ENCODE results near the gene KCTD19.

Gene KCTD19

GRCh38 chr16:67282447-67282805 is 44.1 kb downstream of the KCTD19 start:
- no peak for DNase-seq

GRCh38 chr16:67281536-67282446 is 44.8 kb downstream of the KCTD19 start:
- no peak for DNase-seq

DNA sequence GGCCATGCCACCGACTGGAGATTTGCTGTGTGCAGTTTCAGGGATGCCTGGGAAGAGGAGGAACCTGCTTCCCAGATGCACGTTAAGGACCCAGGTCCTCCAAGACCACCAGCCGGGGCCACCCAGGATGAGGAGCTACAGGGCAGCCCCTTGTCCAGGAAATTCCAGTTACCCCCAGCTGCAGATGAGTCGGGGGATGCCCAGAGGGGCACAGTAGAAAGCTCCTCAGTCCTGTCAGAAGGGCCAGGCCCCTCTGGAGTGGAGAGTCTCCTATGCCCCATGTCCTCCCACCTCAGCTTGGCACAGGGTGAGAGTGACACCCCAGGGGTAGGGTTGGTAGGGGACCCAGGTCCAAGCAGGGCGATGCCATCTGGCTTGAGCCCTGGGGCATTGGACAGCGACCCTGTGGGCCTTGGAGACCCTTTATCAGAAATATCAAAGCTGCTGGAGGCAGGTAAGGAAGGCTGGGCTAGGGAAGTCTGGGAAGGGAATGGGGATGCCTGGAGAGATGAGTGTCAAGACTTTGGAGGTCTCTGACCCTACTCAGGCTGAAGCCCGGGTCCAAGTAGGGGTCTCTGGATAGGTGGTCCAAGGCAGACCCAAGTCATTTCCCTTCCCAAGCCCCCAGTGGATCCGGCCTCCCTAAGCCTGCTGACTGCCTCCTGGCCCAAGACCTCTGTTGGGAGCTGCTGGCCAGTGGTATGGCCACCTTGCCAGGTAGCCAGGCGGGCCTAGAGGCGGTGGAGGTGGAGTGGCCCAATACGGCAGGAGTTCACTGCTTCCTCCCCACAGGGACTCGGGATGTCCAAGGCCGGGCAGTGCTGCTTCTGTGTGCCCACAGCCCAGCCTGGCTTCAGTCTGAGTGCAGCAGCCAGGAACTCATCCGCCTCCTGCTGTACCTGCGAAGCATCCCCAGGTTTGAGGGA is 46.2 kb downstream of the KCTD19 start:
- no peak for DNase-seq

- peak; percentile 55 for DNase-seq
These were observed 47.0 kb downstream of the KCTD19 start, which contains the start of gene PLEKHG4 for GRCh38 chr16:67279296-67280089. Gene PLEKHG4, plus strand, starts transcription at chr16:67279532. Its CDS starts 513 bp downstream, at chr16:67280045.

DNA sequence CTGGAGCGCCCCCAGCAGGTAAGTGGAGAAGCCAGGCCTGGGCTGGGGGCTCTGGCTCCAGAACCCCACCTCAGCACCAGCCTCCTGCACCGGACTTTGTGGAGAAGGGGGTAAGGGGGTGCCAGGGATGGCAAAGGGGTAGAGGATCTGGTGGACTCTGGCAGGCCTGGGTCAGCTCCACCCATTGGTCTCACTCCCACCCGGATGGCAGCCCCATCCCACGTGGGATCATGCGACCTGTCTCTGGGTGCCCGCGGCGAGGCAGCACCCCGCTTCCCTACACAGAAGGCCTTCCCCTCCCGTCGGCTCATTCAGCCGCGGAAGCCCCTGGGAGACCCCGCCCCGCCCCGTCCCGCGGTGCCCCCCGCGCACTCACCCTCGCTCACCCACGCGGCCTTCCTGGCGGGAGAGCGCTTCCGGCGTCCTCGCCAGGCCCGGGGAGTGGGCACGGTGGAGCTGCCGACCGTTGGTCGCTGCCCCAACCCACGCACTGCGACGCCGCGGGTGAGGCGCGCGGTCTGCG is 47.7 kb downstream of the KCTD19 start:
- DNase-seq: peak; percentile 21

GRCh38 chr16:67277999-67278772 is 48.4 kb downstream of the KCTD19 start:
- DNase-seq: no peak

DNA sequence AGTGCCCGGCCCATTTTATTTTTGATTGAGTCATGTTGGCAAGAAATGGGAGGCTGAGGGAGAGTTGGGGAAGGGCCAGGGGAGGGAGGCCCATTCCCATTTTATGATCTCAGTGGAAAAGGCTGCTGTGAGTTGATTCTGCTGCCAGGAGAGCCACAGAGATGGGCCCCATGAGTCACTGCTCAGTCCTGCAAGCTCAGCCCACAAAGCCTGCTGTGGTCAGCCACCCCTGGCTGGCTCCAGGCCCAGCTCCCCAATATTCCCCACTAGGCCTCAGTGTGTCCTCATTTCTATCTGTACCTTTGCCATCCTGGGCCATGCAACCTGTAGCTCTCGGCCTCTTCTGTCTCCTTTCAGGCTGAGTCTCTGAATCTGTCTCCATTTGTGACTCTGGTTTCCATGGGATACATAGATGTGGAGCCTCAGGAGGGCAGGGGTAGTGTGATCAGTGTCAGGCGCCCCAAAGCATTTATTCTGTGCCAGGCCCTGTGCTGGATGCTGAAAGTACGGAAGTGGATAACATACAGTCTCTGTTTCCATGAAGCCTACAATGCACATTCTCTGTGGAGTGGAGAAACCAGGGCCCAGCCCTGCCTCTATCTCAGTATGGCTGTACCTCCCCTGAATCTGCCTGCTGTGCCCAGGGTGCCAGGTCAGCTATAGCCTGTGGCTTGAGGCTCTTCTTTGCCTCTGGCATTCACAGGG is 49.1 kb downstream of the KCTD19 start:
- DNase-seq: no peak

GRCh38 chr16:67275321-67275720 is 51.2 kb downstream of the KCTD19 start:
- no peak for DNase-seq

GRCh38 chr16:67271446-67271845 is 55.1 kb downstream of the KCTD19 start:
- no peak for DNase-seq

DNA sequence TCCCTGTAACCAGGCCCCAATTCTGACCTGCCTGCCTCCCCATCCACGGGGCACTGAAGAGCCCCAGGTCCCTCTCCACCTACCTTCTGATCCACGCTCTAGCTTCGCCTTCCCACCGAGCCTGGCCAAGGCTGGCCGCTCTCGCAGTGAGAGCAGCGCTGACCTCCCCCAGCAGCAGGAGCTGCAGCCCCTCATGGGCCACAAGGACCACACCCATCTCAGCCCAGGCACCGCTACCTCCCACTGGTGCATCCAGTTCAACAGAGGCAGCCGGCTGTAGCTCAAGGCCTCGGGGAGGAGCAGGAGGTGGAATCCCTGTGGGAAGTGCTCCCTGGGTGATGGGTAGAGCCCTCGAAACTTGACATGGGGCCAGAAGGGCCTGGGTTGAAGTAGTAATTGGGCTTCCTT is 55.6 kb downstream of the KCTD19 start:
- DNase-seq: no peak

GRCh38 chr16:67269766-67270165 is 56.8 kb downstream of the KCTD19 start:
- DNase-seq: no peak

DNA sequence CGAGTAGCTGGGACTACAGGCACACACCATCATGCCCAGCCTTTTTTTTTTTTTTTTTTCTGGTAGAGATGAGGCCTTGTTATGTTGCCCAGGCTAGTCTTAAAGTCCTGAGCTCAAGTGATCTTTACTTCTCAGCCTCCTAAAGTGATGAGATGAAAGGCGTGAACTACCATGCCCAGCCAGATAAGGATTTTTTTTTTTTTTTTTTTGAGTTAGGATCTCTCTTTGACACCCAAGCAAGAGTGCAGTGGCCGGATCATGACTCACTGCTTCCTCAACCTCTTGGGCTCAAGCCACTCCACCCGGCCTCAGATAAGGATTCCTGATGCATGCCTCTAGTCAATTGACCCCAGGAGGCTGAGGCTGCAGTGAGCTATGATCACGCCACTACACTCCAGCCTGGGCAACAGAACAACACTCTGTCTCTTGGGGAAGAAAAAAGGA is 58.4 kb downstream of the KCTD19 start:
- DNase-seq: no peak

DNA sequence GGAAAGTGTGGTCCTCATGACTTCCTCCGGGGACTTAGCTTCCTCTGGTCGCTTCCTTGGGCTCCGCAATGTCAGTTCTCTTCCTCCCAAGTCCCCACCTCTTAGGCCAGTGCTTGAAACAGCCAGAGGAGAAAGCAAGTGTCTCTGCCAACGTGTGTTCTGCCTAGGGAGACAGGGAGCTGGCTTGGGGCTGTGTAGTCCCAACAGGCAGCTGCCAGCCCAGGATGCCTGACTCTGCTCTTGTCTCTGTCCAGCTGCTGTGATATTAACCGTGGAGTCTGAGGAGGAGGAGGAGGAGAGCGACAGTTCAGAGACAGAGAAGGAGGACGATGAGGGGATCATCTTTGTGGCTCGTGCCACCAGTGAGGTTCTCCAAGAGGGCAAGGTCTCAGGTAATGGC is 60.7 kb downstream of the KCTD19 start:
- no peak for DNase-seq

DNA sequence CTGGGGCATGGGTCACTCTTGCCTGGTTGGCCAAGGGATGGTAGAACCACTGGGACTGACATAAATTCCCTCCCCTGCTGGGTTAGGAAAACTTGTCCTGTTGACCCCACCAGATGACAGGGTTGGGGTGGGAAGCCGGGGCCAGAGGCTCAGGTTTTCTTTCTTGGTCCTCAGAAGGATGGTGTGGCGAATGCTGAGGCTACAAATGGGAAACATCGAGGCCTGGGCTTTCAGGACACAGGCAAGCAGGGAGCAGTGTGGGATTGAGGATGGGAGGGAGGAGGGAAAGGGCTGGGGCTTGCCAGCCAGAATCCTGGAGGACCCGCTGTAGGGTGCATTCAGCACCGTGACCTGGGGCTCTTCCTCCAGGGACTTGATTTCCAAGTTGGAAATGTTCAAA is 61.7 kb downstream of the KCTD19 start:
- DNase-seq: no peak

DNA sequence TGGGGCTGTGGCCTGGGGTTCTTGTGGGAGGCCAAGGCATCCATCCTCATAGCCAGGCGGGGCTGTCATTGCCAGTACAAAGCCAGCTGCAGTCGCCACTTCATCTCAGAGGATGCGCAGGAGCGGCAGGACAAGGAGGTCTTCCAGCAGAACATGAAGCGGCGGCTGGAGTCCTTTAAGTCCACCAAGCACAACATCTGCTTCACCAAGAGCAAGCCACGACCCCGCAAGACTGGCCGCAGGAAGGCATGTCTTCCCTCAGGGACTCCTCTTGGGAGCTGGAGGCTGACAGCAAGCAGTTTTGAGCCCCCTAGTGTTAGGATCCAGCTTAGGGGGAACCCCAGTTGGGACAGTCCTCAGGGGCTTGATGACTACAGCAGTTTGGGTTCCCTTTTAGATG is 62.3 kb downstream of the KCTD19 start:
- DNase-seq: no peak

DNA sequence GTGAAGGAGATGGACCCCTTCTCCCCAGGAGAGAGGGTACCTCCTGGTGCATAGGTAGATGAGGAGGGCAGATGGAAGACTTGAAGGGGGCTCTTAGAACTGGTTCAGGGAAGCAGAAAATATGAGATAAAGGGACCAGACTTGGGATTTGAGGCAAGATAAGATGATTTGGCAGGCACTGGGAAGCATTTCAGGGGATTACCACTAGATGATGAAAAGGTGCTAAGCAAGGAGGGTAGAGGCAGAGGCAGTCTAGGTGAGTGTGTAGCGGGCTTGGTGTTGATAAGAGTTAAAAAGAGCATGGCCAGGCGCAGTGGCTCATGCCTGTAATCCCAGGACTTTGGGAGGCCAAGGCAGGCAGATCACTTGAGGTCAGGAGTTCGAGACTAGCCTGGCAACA is 63.3 kb downstream of the KCTD19 start:
- DNase-seq: no peak

- peak; percentile 37 for DNase-seq
These were observed 66.0 kb downstream of the KCTD19 start for GRCh38 chr16:67260426-67261063.

- no peak for DNase-seq
These were observed 66.8 kb downstream of the KCTD19 start for GRCh38 chr16:67259705-67260104.

DNA sequence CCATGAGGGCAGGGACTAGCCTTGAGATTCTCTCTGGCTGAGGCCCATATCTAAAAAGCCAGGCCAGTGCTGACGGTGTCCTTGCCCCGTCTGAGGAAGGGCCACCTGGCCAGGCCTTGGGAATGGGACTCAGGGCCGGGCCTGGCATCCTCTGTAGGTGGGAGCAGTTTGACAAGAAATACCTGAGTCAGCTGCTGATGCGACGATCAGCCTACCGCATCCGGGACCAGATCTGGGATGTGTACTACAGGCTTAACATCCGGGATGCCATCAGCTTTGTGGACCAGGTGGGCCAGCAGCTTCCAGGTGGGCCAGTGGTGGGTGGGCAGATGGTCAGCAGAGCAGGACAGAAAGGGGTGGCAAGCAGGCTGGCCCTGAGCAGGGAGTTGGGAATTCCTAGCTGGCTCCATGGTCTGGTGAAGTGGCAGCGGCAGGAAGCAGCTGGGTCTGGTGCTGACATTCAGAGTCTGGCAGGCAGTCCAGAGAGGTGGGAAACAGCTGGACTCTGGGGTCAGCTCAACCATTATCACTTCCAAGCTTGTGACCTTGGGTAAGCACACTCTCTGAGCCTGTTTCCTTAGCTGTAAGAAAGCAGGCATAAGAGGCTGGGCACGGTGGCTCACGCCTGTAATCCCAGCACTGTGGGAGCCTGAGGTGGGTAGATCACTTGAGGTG is 68.2 kb downstream of the KCTD19 start:
- DNase-seq: no peak

Data from COR-L47 (cell line).